DND-41 (cell line): Measurements from ENCODE around the gene NETO1.
A peak's percentile ranks its signal among the peaks of the same experiment; 100 is the strongest.

Source experiments
- ATAC-seq: fragments of 200-7000 bp; cut with Tn5 transposase; 3 replicates; pipeline ENCODE4 v1.9.1; 2021; ENCODE audit warnings: low read depth; ENCODE audit not compliant: insufficient read depth
- DNase-seq: peaks from one replicate; pipeline ENCODE4 v3.0.0-alpha.2; 2020
- H2AFZ ChIP-seq: 2 replicates; pipeline ENCODE4 v1.6.0; 2012; ENCODE audit warnings: low read depth, low read length
- H3K27ac ChIP-seq: 2 replicates; pipeline ENCODE4 v1.5.1; 2012; ENCODE audit warnings: low read length, inconsistent platforms
- H3K27me3 ChIP-seq: fragments of 200-600 bp; sonication (generic); 2 replicates; pipeline ENCODE4 v1.6.0; 2012; ENCODE audit warnings: low read length, mild to moderate bottlenecking, inconsistent platforms; ENCODE audit not compliant: insufficient read depth, poor library complexity
- H3K36me3 ChIP-seq: 2 replicates; pipeline ENCODE4 v1.5.1; 2012; ENCODE audit warnings: low read length, inconsistent platforms; ENCODE audit not compliant: insufficient read depth
- H3K4me1 ChIP-seq: 2 replicates; pipeline ENCODE4 v1.5.1; 2012; ENCODE audit warnings: mild to moderate bottlenecking, low read length; ENCODE audit not compliant: insufficient read depth
- H3K4me2 ChIP-seq: 2 replicates; pipeline ENCODE4 v1.6.0; 2012; ENCODE audit warnings: mild to moderate bottlenecking, moderate library complexity, low read length, inconsistent platforms; ENCODE audit not compliant: insufficient read depth
- H3K4me3 ChIP-seq, 2 experiments: fragments of 200-600 bp in 1 of 2; shearing (Covaris generic) in 1 of 2; 2 replicates each; pipeline ENCODE4 v1.5.1; 2012 to 2016; ENCODE audit warnings: inconsistent platforms in 2 of 2, low read length in 2 of 2, mild to moderate bottlenecking in 2 of 2, low read depth in 1 of 2, moderate library complexity in 1 of 2
- H3K79me2 ChIP-seq: 2 replicates; pipeline ENCODE4 v1.6.0; 2012; ENCODE audit warnings: low read length, inconsistent platforms; ENCODE audit not compliant: insufficient read depth
- H3K9ac ChIP-seq: 2 replicates; pipeline ENCODE4 v1.6.0; 2012; ENCODE audit warnings: low read depth, mild to moderate bottlenecking, inconsistent platforms, low read length, moderate library complexity
- H3K9me3 ChIP-seq: 2 replicates; pipeline ENCODE4 v1.5.1; 2012; ENCODE audit warnings: low read length, moderate library complexity, mild to moderate bottlenecking, inconsistent platforms; ENCODE audit not compliant: insufficient read depth, severe bottlenecking
- H4K20me1 ChIP-seq: 2 replicates; pipeline ENCODE4 v1.6.0; 2012; ENCODE audit warnings: low read length; ENCODE audit not compliant: insufficient read depth
- EZH2 ChIP-seq: IDR thresholded peaks from 3 replicates; pipeline ENCODE4 v1.6.1; 2012; ENCODE audit warnings: borderline replicate concordance, low read depth, mild to moderate bottlenecking, moderate library complexity, low read length, inconsistent platforms; ENCODE audit not compliant: severe bottlenecking
- TF ChIP-seq, protein P1 (sequence below): IDR thresholded peaks from 2 replicates; pipeline ENCODE4 v1.5.1; 2012; ENCODE audit warnings: borderline replicate concordance, low read length, moderate library complexity, mild to moderate bottlenecking; ENCODE audit not compliant: poor library complexity, severe bottlenecking; ENCODE audit errors: extremely low read depth

Gene NETO1

DNA sequence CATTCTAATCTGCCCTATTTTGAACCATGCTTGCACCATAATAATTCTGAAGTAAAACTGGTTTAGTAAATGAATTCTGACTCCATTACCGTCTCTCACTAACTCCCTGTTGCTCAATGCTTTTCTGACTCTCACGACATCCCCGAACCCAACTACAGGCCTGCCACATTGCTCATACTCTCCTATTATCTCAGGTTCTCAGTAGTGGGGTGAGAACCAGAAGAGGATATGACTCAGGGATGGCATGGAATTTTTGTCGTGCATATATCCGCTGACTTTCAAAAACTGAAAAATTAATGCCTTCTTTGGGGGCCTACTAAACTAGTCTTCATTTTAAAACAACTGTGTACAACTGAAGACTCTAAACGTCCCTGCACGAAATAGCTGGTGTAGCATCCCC is 34.3 kb downstream of the NETO1 start:
- H3K9ac ChIP-seq = no peak overlapping the region
- no peak overlapping the region for H3K27ac ChIP-seq
- ATAC-seq = no peak
- no peaks in the 10 kb centered on the region for H4K20me1 ChIP-seq
- H3K79me2 ChIP-seq = peaks cover 15% of the 10 kb centered on the region
- H3K27me3 ChIP-seq = no peaks in the 10 kb centered on the region
- H3K36me3 ChIP-seq = peaks cover 9% of the 10 kb centered on the region; the same call in 1 of the 2 replicates
- no peak overlapping the region for H3K4me2 ChIP-seq
- DNase-seq = no peak
- no peak overlapping the region for H3K4me3 ChIP-seq
- H2AFZ ChIP-seq = no peak overlapping the region
- H3K9me3 ChIP-seq = no peaks in the 10 kb centered on the region
- H3K4me1 ChIP-seq = peaks cover 35% of the 10 kb centered on the region
- TF ChIP-seq, protein P1, sequence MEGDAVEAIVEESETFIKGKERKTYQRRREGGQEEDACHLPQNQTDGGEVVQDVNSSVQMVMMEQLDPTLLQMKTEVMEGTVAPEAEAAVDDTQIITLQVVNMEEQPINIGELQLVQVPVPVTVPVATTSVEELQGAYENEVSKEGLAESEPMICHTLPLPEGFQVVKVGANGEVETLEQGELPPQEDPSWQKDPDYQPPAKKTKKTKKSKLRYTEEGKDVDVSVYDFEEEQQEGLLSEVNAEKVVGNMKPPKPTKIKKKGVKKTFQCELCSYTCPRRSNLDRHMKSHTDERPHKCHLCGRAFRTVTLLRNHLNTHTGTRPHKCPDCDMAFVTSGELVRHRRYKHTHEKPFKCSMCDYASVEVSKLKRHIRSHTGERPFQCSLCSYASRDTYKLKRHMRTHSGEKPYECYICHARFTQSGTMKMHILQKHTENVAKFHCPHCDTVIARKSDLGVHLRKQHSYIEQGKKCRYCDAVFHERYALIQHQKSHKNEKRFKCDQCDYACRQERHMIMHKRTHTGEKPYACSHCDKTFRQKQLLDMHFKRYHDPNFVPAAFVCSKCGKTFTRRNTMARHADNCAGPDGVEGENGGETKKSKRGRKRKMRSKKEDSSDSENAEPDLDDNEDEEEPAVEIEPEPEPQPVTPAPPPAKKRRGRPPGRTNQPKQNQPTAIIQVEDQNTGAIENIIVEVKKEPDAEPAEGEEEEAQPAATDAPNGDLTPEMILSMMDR = no peak
- TF ChIP-seq EZH2 = no peak

DNA sequence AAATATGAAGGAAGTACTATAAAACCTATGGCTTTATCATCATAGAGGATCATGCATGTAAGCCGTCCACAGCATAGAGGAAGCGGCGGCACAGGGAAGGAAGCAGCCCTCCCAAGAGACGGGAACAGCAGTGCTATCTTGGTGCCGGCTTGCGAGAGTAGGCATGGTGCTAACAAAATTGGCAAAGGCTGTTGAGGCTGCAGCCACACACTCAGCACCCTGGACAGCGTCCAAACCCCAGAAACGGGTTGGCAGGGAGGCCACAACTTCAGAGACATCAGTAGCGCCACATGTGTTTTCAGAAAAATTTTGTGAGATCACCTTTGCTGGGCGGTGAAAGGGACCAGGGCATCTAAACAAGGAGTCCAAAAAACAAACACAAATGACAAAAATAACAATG is 37.7 kb downstream of the NETO1 start:
- peaks cover 24% of the 10 kb centered on the region for H3K79me2 ChIP-seq
- H4K20me1 ChIP-seq = no peaks in the 10 kb centered on the region
- H3K4me2 ChIP-seq = peak overlapping the region; percentile 54
- peak; percentile 78 for ATAC-seq
- no peaks in the 10 kb centered on the region for H3K9me3 ChIP-seq
- no peaks in the 10 kb centered on the region for H3K27me3 ChIP-seq
- peaks cover 3% of the 10 kb centered on the region; the same call in 1 of the 2 replicates for H3K36me3 ChIP-seq
- H3K4me3 ChIP-seq = peak overlapping the region in 1 of 2 experiments; percentile 27; a peak in 1 of 4 replicates
- H3K9ac ChIP-seq = peak overlapping the region; percentile 36; the same call in 1 of the 2 replicates
- peak; percentile 78 for DNase-seq
- no peak overlapping the region for H2AFZ ChIP-seq
- H3K4me1 ChIP-seq = peaks cover 58% of the 10 kb centered on the region
- peak overlapping the region; percentile 84 for H3K27ac ChIP-seq
- TF ChIP-seq EZH2 = no peak
- TF ChIP-seq, protein P1 = no peak

DNA sequence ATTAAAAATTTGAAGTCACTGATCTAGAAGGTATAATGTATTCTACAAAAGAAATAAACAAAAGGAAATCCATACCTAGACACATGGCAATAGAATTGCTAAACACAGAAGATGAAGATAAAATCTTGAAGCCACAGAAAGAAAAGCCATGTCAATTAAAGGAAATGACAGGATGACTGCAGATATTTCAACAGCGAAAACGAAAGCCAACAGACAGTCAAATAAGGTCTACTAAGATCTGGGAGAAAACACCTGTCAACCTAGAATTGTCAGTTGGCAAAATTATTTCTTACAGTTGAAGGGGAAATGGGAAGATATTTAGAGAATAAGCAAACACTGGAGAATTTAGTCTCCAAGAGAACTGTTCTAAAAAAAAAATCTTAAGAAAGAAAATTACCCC is 39.2 kb downstream of the NETO1 start:
- ATAC-seq (peak; percentile 80), DNase-seq (peak; percentile 19)
- Histone ChIP-seq H3K4me1 (peaks cover 58% of the 10 kb centered on the region), H3K27me3 (no peaks in the 10 kb centered on the region), H3K4me3 (no peak overlapping the region), H4K20me1 (no peaks in the 10 kb centered on the region), H3K27ac (peak overlapping the region; percentile 84), H3K4me2 (peak overlapping the region; percentile 54; the same call in 1 of the 2 replicates), H2AFZ (no peak overlapping the region), H3K36me3 (no peaks in the 10 kb centered on the region), H3K79me2 (peaks cover 21% of the 10 kb centered on the region), H3K9ac (peak overlapping the region; percentile 36; the same call in 1 of the 2 replicates), H3K9me3 (no peaks in the 10 kb centered on the region)
- TF ChIP-seq, protein P1 = no peak
- no peak for TF ChIP-seq EZH2

DNA sequence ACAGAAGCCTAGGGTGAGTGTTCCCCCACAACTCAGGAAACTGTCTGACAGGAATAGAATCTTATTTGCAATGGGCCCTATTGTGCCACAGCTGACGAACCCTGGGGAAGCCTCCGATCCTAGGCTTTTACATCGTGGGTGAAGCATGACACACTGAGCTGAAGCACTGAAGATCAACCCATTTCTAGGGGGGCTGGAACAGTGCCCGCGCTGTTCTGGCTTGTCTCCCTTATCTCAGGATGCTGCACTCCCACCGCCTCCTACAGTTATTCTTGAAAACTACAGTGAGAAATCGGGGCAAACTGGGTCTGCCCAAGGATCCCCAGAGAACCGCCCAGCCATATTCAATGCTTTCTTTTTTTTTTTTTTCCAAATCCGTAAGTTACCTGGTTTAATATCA is 41.1 kb downstream of the NETO1 start:
- Histone ChIP-seq H3K4me2 (no peak overlapping the region), H3K79me2 (peaks cover 19% of the 10 kb centered on the region), H3K36me3 (no peaks in the 10 kb centered on the region), H3K4me1 (peaks cover 56% of the 10 kb centered on the region), H3K9ac (no peak overlapping the region), H2AFZ (no peak overlapping the region), H3K9me3 (no peaks in the 10 kb centered on the region), H4K20me1 (no peaks in the 10 kb centered on the region), H3K4me3 (no peak overlapping the region), H3K27me3 (no peaks in the 10 kb centered on the region), H3K27ac (peak overlapping the region; percentile 61; the same call in 1 of the 2 replicates)
- DNase-seq (no peak), ATAC-seq (no peak)
- TF ChIP-seq, protein P1 = peak; percentile 18
- TF ChIP-seq EZH2 = no peak
